ENCODE measurements around the gene ASXL1.
A peak's percentile ranks its signal among the peaks of the same experiment; 100 is the strongest.

The ASXL1 gene

DNA sequence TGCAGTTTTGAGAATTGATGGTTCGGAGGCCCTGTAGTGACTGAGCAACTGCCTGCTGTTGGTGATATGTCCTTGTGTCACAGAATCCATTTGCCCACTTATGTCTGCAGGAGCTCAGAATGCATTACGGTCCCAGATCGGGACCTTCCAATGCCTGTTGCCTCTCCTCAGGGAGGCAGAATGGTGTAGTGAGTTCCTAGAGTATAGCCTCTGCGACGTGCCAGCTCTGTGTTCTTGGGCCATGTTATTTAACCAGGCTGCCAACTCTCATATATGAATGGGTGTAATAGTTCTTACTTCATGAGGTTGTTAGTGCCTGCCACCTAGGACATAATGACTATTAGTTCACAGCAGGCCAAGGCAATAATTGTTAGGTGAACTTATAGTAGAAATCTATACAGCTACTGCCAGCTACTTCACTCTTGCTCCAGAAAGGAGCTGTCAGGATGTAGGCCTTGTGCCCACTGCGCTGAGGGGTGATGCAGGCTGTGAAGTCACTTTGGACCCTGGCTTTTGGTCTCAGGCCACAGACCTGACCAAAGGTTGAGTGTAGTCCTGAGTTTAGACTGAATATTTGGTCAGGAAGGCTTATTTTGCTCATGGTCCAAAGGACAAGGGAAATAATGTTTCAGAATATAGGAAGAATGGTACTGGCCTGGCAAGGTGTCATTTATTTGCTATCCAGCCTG lies 82.1 kb downstream of the ASXL1 start:
- no peak for DNase-seq (ENCODE audit: low spot score)

- DNase-seq (ENCODE audit: low spot score): no peak
These were observed 82.6 kb downstream of the ASXL1 start for GRCh38 chr20:32440758-32441078.

DNA sequence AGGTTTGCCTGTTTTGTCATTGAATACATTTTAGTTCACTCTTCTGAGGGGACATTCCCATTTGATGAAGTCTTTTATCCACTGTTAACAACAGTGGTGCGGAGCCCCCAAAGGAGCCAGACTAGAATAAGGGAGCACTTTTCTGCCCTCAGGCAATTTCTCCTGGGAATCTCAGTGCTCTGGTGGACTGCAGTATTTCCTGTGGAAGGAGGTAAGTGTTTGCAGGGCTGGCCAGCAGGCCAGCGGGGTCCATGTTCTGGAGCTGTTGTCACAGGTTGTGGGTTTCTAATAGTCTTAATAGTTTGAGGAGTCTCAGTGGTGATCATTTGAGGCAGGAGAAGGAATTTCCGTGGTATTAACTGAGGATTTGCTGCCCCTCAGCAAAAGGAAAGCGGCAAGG lies 83.5 kb downstream of the ASXL1 start:
- DNase-seq (ENCODE audit: low spot score): no peak

- no peak for DNase-seq (ENCODE audit: low spot score)
These were observed 84.7 kb downstream of the ASXL1 start for GRCh38 chr20:32442630-32443373.

- no peak for DNase-seq (ENCODE audit: low spot score)
These were observed 85.3 kb downstream of the ASXL1 start for GRCh38 chr20:32443386-32443974.

DNA sequence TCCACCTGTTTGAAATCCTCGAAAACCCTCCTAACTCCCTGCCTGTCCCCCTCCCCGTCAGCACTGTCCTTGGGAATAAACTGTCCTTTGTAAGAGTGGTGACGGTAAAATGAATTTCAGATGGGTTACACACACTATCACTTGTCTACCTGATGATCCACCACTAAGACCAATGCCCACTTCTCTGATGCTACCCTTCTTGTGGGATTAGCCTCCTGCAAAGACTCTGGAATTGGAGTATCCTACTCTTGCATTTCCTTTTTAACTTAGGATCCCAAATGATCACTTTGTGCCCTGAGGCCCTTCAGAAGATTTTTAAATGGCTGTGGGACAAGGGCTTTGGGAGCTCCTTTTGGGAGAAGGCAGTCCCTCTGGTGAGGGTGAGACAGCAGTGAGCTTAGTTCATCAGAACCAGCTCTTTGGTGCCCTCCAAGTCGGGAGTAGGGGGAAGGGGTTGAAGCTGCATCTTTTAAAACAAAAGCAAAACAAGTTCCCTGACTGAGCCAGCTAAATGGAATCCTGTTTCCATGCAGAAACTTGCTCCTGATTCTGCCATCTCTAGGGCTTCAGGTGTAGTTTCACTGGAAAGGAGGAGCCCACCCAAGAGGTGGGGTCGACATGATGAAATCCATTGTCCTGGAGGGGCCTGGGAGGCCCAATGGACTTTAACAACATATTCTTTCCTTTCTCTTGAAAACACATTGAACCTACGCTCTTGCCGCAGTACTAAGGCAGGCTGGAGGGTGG lies 86.5 kb downstream of the ASXL1 start:
- DNase-seq (ENCODE audit: low spot score): no peak

- DNase-seq (ENCODE audit: low spot score): no peak
These were observed 87.6 kb downstream of the ASXL1 start for GRCh38 chr20:32445539-32446273.

GRCh38 chr20:32446301-32447100 lies 88.4 kb downstream of the ASXL1 start:
- DNase-seq (ENCODE audit: low spot score): no peak

GRCh38 chr20:32447136-32448027 lies 89.3 kb downstream of the ASXL1 start:
- DNase-seq (ENCODE audit: low spot score): no peak

- DNase-seq (ENCODE audit: low spot score): no peak
These were observed 90.3 kb downstream of the ASXL1 start for GRCh38 chr20:32448306-32449056.

- DNase-seq (ENCODE audit: low spot score): peak; percentile 67
These were observed 91.1 kb downstream of the ASXL1 start for GRCh38 chr20:32449057-32449889.

- no peak for DNase-seq (ENCODE audit: low spot score)
These were observed 91.8 kb downstream of the ASXL1 start for GRCh38 chr20:32449890-32450401.

GRCh38 chr20:32450484-32451061 lies 92.4 kb downstream of the ASXL1 start:
- no peak for DNase-seq (ENCODE audit: low spot score)

GRCh38 chr20:32451340-32451681 lies 93.2 kb downstream of the ASXL1 start:
- no peak for DNase-seq (ENCODE audit: low spot score)

DNA sequence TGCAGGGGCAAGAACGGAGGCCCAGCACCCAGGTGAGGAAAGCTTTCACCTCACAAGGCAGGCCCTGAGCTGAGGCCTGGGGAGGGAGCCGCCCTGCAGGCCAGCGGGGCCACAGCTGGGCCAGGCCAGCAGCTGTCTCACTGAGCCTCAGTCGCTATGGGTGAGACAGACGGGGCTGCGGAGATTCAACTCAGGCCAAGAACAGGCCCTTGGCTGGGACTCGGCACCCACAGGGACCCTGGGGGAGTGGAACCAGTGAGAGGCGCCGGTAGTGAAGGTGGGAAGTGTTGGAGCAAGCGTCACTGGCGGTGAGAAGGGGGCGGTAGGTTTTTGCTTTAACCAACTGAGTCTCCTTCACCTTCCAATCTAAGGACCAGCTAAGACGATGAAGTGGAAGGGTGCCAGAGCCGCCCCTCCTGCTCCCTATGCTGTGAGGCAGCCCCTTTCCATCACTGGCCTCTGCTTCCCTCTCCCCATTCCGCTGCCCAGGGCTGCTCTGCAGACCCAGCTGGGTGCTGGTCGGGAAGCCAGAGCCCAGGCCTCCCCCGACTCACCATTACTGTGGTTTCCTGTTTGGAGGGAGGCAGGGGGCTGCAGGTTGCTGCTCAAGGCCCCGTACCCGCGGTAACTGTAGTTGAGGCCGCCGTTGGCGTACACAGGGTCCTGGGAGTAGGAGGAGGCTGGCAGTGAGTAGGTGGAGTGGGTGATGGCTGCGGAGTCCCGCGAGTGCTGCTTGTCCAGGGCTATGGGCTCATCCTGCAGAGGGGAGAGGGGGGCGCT lies 93.7 kb downstream of the ASXL1 start:
- DNase-seq (ENCODE audit: low spot score): no peak

DNA sequence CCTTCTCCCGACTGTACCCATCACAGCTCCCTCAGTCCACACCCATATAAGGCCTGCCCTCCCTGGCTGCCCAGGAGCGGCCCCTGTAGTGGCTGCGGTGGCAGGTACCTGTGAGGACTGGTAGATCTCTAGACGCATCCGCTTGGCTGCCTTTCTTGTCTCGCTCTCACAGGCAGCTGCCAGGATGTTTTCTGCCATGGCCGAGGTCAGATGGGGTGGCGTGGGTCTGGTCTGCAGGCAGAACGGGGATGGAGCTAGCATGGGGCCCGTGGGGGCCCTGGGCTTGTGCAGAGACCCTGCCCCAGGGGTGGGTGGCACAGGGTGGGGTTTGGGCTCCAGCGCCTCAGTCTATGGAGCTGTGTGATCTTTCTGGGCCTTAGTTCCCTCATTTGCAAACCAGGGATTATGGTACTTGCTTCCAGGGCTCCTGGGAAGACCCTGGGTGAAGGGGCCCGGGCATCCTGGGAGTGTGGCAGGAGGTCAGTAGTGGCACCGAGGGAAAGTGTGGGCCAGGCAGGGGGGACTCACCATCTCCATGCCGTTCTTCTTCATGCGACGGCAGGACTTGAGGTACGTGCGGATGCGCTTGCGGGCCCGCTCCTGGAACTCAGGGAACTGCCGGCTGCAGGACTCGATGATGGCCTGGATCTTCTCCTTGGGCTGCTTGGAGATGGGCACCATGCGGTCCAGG lies 94.8 kb downstream of the ASXL1 start:
- DNase-seq (ENCODE audit: low spot score): no peak

Data from pons (tissue), 1 donor.